ENCODE data around the gene ARL5C.

Gene ARL5C

DNA sequence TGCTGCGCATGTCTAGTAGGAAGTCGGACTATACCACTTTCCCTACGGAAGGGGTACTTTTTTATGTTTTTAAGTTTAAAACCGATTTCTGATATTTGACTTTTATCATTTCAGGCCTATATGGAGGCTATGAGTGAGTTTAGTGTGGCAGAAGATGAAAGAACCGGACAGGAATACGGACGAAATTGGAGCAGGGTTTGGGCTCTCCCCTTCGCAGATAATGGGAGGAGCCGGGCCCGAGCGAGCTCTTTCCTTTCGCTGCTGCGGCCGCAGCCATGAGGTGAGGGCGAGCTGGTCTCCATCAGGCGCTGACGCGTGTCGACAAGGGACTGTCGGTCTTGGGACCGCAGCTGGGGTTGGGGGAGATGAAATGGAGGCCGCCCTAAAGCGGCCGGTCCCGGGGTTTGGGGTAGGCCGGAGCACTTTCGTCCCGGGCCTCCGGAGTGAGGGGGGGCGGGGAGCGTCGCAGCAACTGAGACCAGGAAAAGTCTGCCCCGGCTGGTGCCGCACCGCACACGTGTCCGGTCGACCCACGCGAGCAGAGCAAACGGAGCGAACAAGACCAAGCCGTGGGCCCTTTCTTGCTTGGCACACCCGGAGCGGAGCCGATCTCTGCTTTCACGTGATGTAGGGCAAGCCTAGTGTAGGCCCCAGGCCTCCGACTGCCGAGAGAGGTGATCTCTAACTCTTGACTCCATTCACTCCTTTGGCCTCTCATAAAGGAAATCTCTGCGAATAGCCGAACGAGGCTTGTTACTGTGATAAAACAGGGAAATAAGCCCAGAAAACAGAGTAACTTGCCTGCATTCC is 34.3 kb upstream of the ARL5C start, which contains the start of gene RPL19 (continued):
- TF ChIP-seq ZNF544 (tag by site-specific recombination; IDR thresholded peaks at IDR 0.05) (no peak), ZNF24 (tag by site-specific recombination; IDR thresholded peaks at IDR 0.05) (no peak; the same call in 1 of the 2 replicates), MYNN (tag by site-specific recombination; IDR thresholded peaks at IDR 0.05; ENCODE audit: borderline replicate concordance) (no peak), ZNF529 (tag by site-specific recombination; IDR thresholded peaks at IDR 0.05; ENCODE audit: insufficient replicate concordance) (no peak), GLIS1 (tag by site-specific recombination; IDR thresholded peaks at IDR 0.05) (no peak), REPIN1 (tag by site-specific recombination; IDR thresholded peaks at IDR 0.05; ENCODE audit: low read depth) (no peak), ZNF223 (tag by site-specific recombination; IDR thresholded peaks at IDR 0.05) (no peak), ZNF114 (tag by site-specific recombination; IDR thresholded peaks at IDR 0.05) (no peak), ZNF701 (tag by site-specific recombination; IDR thresholded peaks at IDR 0.05) (no peak), ZNF416 (tag by site-specific recombination; IDR thresholded peaks at IDR 0.05) (no peak), ZNF404 (tag by site-specific recombination; IDR thresholded peaks at IDR 0.05) (no peak), ZNF473 (tag by site-specific recombination; IDR thresholded peaks at IDR 0.05) (no peak), ZNF132 (tag by site-specific recombination; IDR thresholded peaks at IDR 0.05; ENCODE audit: borderline replicate concordance) (no peak), ZNF23 (tag by site-specific recombination; IDR thresholded peaks at IDR 0.05; ENCODE audit: borderline replicate concordance) (no peak), WT1 (tag by site-specific recombination; IDR thresholded peaks at IDR 0.05) (no peak), ZNF302 (tag by site-specific recombination; IDR thresholded peaks at IDR 0.05; ENCODE audit: low read depth) (no peak), ZNF121 (tag by site-specific recombination; IDR thresholded peaks at IDR 0.05) (no peak), YY1 (tag by site-specific recombination; IDR thresholded peaks at IDR 0.05) (peak; percentile 57; the same call in 1 of the 2 replicates), EGR2 (tag by site-specific recombination; IDR thresholded peaks at IDR 0.05; ENCODE audit: low read depth) (no peak), ZNF777 (tag by site-specific recombination; IDR thresholded peaks at IDR 0.05; ENCODE audit: borderline replicate concordance) (no peak), ZSCAN16 (tag by site-specific recombination; IDR thresholded peaks at IDR 0.05) (no peak), SCRT1 (tag by site-specific recombination; IDR thresholded peaks at IDR 0.05; ENCODE audit: borderline replicate concordance) (no peak), ZFP3 (tag by site-specific recombination; IDR thresholded peaks at IDR 0.05; ENCODE audit: low read depth) (no peak), ZNF670 (tag by site-specific recombination; IDR thresholded peaks at IDR 0.05; ENCODE audit: low read depth) (no peak), ZNF596 (tag by site-specific recombination; IDR thresholded peaks at IDR 0.05) (0 out of 2 replicates have a peak, but pooled peaks have one; percentile 11), ZNF830 (tag by site-specific recombination; IDR thresholded peaks at IDR 0.05; ENCODE audit: low read depth) (no peak)
- TF ChIP-seq, protein P1, sequence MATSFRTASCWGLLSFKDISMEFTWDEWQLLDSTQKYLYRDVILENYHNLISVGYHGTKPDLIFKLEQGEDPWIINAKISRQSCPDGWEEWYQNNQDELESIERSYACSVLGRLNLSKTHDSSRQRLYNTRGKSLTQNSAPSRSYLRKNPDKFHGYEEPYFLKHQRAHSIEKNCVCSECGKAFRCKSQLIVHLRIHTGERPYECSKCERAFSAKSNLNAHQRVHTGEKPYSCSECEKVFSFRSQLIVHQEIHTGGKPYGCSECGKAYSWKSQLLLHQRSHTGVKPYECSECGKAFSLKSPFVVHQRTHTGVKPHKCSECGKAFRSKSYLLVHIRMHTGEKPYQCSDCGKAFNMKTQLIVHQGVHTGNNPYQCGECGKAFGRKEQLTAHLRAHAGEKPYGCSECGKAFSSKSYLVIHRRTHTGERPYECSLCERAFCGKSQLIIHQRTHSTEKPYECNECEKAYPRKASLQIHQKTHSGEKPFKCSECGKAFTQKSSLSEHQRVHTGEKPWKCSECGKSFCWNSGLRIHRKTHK (tag by site-specific recombination; IDR thresholded peaks at IDR 0.05), result no peak
- TF ChIP-seq, protein P2, sequence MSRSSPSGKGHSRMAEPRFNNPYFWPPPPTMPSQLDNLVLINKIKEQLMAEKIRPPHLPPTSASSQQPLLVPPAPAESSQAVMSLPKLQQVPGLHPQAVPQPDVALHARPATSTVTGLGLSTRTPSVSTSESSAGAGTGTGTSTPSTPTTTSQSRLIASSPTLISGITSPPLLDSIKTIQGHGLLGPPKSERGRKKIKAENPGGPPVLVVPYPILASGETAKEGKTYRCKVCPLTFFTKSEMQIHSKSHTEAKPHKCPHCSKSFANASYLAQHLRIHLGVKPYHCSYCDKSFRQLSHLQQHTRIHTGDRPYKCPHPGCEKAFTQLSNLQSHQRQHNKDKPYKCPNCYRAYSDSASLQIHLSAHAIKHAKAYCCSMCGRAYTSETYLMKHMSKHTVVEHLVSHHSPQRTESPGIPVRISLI (tag by site-specific recombination; IDR thresholded peaks at IDR 0.05), result no peak
- TF ChIP-seq, protein P3, sequence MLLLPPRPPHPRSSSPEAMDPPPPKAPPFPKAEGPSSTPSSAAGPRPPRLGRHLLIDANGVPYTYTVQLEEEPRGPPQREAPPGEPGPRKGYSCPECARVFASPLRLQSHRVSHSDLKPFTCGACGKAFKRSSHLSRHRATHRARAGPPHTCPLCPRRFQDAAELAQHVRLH (tag by site-specific recombination; IDR thresholded peaks at IDR 0.05), result no peak; the same call in 1 of the 2 replicates
- TF ChIP-seq, protein P4, sequence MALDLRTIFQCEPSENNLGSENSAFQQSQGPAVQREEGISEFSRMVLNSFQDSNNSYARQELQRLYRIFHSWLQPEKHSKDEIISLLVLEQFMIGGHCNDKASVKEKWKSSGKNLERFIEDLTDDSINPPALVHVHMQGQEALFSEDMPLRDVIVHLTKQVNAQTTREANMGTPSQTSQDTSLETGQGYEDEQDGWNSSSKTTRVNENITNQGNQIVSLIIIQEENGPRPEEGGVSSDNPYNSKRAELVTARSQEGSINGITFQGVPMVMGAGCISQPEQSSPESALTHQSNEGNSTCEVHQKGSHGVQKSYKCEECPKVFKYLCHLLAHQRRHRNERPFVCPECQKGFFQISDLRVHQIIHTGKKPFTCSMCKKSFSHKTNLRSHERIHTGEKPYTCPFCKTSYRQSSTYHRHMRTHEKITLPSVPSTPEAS (tag by site-specific recombination; IDR thresholded peaks at IDR 0.05), result no peak
- TF ChIP-seq, protein P5, sequence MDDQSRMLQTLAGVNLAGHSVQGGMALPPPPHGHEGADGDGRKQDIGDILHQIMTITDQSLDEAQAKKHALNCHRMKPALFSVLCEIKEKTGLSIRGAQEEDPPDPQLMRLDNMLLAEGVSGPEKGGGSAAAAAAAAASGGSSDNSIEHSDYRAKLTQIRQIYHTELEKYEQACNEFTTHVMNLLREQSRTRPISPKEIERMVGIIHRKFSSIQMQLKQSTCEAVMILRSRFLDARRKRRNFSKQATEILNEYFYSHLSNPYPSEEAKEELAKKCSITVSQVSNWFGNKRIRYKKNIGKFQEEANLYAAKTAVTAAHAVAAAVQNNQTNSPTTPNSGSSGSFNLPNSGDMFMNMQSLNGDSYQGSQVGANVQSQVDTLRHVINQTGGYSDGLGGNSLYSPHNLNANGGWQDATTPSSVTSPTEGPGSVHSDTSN (CRISPR knock-in tag; IDR thresholded peaks at IDR 0.05), result no peak
- TF ChIP-seq, protein P6, sequence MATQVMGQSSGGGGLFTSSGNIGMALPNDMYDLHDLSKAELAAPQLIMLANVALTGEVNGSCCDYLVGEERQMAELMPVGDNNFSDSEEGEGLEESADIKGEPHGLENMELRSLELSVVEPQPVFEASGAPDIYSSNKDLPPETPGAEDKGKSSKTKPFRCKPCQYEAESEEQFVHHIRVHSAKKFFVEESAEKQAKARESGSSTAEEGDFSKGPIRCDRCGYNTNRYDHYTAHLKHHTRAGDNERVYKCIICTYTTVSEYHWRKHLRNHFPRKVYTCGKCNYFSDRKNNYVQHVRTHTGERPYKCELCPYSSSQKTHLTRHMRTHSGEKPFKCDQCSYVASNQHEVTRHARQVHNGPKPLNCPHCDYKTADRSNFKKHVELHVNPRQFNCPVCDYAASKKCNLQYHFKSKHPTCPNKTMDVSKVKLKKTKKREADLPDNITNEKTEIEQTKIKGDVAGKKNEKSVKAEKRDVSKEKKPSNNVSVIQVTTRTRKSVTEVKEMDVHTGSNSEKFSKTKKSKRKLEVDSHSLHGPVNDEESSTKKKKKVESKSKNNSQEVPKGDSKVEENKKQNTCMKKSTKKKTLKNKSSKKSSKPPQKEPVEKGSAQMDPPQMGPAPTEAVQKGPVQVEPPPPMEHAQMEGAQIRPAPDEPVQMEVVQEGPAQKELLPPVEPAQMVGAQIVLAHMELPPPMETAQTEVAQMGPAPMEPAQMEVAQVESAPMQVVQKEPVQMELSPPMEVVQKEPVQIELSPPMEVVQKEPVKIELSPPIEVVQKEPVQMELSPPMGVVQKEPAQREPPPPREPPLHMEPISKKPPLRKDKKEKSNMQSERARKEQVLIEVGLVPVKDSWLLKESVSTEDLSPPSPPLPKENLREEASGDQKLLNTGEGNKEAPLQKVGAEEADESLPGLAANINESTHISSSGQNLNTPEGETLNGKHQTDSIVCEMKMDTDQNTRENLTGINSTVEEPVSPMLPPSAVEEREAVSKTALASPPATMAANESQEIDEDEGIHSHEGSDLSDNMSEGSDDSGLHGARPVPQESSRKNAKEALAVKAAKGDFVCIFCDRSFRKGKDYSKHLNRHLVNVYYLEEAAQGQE (tag by site-specific recombination; IDR thresholded peaks at IDR 0.05), result no peak
